PC-9 (cell line): ENCODE data around the gene CHEK1.

Source experiments
- EZH2 ChIP-seq: fragments of 200-600 bp; sonication (generic); IDR thresholded peaks from 2 replicates; pipeline ENCODE4 v1.8.0; 2017; ENCODE audit warnings: antibody characterized with exemption, low read depth
- TF ChIP-seq, protein P1 (sequence below): fragments of 200-600 bp; sonication (generic); conservative IDR thresholded peaks from 2 replicates; pipeline ENCODE4 v1.6.1; 2017; ENCODE audit warnings: mixed run types, antibody characterized with exemption, mild to moderate bottlenecking, moderate library complexity

DNA sequence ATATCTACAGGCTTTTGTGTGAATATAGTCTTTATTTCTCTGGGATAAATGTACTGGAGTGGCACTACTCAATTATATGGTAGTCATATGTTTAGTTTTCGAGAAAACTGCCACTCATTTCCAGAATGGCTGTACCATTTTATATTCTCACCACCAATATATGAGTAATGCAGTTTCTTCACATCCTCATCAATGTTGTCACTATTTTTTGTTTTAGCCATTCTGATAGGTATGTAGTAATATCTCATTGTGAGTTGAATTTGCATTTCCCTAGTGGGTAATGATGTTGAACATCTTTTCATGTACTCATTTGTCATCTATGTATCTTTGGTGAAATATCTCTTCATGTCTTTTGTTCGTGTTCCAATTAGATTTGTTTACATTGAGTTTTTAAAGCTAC is 37.7 kb downstream of the CHEK1 start:
- TF ChIP-seq, protein P1, sequence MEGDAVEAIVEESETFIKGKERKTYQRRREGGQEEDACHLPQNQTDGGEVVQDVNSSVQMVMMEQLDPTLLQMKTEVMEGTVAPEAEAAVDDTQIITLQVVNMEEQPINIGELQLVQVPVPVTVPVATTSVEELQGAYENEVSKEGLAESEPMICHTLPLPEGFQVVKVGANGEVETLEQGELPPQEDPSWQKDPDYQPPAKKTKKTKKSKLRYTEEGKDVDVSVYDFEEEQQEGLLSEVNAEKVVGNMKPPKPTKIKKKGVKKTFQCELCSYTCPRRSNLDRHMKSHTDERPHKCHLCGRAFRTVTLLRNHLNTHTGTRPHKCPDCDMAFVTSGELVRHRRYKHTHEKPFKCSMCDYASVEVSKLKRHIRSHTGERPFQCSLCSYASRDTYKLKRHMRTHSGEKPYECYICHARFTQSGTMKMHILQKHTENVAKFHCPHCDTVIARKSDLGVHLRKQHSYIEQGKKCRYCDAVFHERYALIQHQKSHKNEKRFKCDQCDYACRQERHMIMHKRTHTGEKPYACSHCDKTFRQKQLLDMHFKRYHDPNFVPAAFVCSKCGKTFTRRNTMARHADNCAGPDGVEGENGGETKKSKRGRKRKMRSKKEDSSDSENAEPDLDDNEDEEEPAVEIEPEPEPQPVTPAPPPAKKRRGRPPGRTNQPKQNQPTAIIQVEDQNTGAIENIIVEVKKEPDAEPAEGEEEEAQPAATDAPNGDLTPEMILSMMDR = no peak
- no peak for TF ChIP-seq EZH2
